ENCODE results near the gene NPC2.

- TF ChIP-seq CTCF (IDR thresholded peaks at IDR 0.05), result no peak
- no peak for TF ChIP-seq POLR2A (IDR thresholded peaks at IDR 0.05)
Observed at GRCh38 chr14:74438351-74438915, 54.7 kb downstream of the NPC2 start.
